Vagina (tissue), 2 donors: ENCODE results near the gene DYTN. TPM values are rescaled to one million over a fixed set of nuclear protein-coding genes. Genes with fewer than 3 reads are reported as not detected.

Source experiments
- DNase-seq, 2 donors: peaks; one replicate each; pipeline ENCODE4 v3.0.0-alpha.2; 2017; ENCODE audit errors: extremely low spot score in 2 of 2
- H3K27ac ChIP-seq: fragments of 200-600 bp; sonication (generic); one replicate; pipeline ENCODE4 v1.5.1; 2019
- H3K27me3 ChIP-seq: fragments of 200-600 bp; sonication (generic); one replicate; pipeline ENCODE4 v1.5.1; 2019
- H3K36me3 ChIP-seq, 2 donors: fragments of 200-600 bp; sonication (generic); one replicate each; pipeline ENCODE4 v1.5.1; 2017 to 2019
- H3K4me1 ChIP-seq: fragments of 200-600 bp; sonication (generic); one replicate; pipeline ENCODE4 v1.5.1; 2019
- H3K4me3 ChIP-seq, 2 donors: fragments of 200-600 bp; sonication (generic); 1 replicate in 1 of 2; 2 replicates in 1 of 2; pipeline ENCODE4 v1.5.1; 2016 to 2019
- H3K9me3 ChIP-seq: fragments of 200-600 bp; sonication (generic); one replicate; pipeline ENCODE4 v1.5.1; 2019
- POLR2A ChIP-seq, 2 donors: fragments of 450-650 bp; IDR thresholded peaks; one replicate each; pipeline ENCODE4 v1.6.1; 2017; ENCODE audit warnings: antibody characterized with exemption in 2 of 2, mild to moderate bottlenecking in 2 of 2, moderate library complexity in 2 of 2
- POLR2AphosphoS5 ChIP-seq, 2 donors: sonication (generic); formaldehyde crosslinking; IDR thresholded peaks; one replicate each; pipeline ENCODE4 v1.9.0; 2017; ENCODE audit warnings: antibody characterized with exemption in 2 of 2, mild to moderate bottlenecking in 2 of 2, low read depth in 1 of 2; ENCODE audit not compliant: insufficient read depth in 1 of 2
- intact Hi-C: fragments of 100-400 bp; cut with DNase I; formaldehyde crosslinking; loops from one replicate; pipeline ENCODE4 v1.15.1; 2023
- total RNA-seq: library from RNA; depleted of rRNA; stranded (reverse); fragments of >200 nt; gene quantifications from one replicate; pipeline ENCODE4 v1.2.3, GENCODE V29; 2016
- TF ChIP-seq, protein P1 (sequence below), 3 experiments: fragments of 450-650 bp in 2 of 3; fragments of 200-600 bp in 1 of 3; sonication (generic) in 1 of 3; IDR thresholded peaks; one replicate each; pipeline ENCODE4 v1.5.1; 2017 to 2019; ENCODE audit warnings: antibody characterized with exemption in 3 of 3, mild to moderate bottlenecking in 2 of 3, moderate library complexity in 2 of 3

DYTN gene
- total RNA-seq, 1 donor from 2014 or later = not detected

GRCh38 chr2:206615417-206616089, 102.6 kb downstream of the DYTN start:
- Histone ChIP-seq H3K9me3 (no peaks in the 10 kb centered on the region), H3K27ac (no peak overlapping the region), H3K27me3 (no peaks in the 10 kb centered on the region), H3K36me3 (no peaks in the 10 kb centered on the region), H3K4me1 (no peaks in the 10 kb centered on the region), H3K4me3 (no peak overlapping the region)
- TF ChIP-seq, protein P1, sequence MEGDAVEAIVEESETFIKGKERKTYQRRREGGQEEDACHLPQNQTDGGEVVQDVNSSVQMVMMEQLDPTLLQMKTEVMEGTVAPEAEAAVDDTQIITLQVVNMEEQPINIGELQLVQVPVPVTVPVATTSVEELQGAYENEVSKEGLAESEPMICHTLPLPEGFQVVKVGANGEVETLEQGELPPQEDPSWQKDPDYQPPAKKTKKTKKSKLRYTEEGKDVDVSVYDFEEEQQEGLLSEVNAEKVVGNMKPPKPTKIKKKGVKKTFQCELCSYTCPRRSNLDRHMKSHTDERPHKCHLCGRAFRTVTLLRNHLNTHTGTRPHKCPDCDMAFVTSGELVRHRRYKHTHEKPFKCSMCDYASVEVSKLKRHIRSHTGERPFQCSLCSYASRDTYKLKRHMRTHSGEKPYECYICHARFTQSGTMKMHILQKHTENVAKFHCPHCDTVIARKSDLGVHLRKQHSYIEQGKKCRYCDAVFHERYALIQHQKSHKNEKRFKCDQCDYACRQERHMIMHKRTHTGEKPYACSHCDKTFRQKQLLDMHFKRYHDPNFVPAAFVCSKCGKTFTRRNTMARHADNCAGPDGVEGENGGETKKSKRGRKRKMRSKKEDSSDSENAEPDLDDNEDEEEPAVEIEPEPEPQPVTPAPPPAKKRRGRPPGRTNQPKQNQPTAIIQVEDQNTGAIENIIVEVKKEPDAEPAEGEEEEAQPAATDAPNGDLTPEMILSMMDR (IDR thresholded peaks at IDR 0.05) = no peak
- TF ChIP-seq POLR2AphosphoS5 (IDR thresholded peaks at IDR 0.05; ENCODE audit: insufficient read depth in 1 of 2, low read depth in 1 of 2) (no peak), POLR2A (IDR thresholded peaks at IDR 0.05) (no peak)
- no peak for DNase-seq
- intact Hi-C loops = no loop called here

DNA sequence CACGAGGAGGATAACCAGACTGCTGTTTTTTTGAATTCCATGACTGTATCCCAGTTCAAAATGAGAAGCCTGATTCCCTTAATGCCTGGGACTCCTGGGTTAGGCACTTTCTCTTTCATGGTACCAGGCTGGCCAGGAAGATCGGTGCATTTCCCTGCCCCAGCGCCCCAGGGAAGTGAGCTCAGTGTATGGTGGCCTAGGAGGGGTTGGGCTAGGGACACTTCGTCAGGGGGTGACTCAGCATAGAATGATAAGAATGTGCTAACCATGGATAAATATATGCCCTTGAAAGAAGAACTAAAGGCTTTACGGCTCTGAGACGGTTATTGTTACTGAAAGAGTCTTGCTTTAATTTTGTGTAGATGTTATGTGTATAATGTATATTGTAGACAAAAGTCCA, 103.4 kb downstream of the DYTN start:
- DNase-seq = no peak
- Histone ChIP-seq H3K9me3 (no peaks in the 10 kb centered on the region), H3K27me3 (no peaks in the 10 kb centered on the region), H3K36me3 (no peaks in the 10 kb centered on the region), H3K4me1 (no peaks in the 10 kb centered on the region), H3K4me3 (no peak overlapping the region), H3K27ac (no peak overlapping the region)
- intact Hi-C loops = no loop called here
- TF ChIP-seq, protein P1 (IDR thresholded peaks at IDR 0.05) = no peak
- TF ChIP-seq POLR2AphosphoS5 (IDR thresholded peaks at IDR 0.05; ENCODE audit: insufficient read depth in 1 of 2, low read depth in 1 of 2) (no peak), POLR2A (IDR thresholded peaks at IDR 0.05) (no peak)

GRCh38 chr2:206611736-206612135, 106.5 kb downstream of the DYTN start:
- Histone ChIP-seq H3K9me3 (no peaks in the 10 kb centered on the region), H3K4me1 (no peaks in the 10 kb centered on the region), H3K27ac (no peak overlapping the region), H3K27me3 (no peaks in the 10 kb centered on the region), H3K4me3 (no peak overlapping the region), H3K36me3 (no peaks in the 10 kb centered on the region)
- no peak for DNase-seq
- intact Hi-C loops = no loop called here
- TF ChIP-seq, protein P1 (IDR thresholded peaks at IDR 0.05) = no peak
- TF ChIP-seq POLR2AphosphoS5 (IDR thresholded peaks at IDR 0.05; ENCODE audit: insufficient read depth in 1 of 2, low read depth in 1 of 2) = no peak
- TF ChIP-seq POLR2A (IDR thresholded peaks at IDR 0.05) = no peak

- TF ChIP-seq POLR2A (IDR thresholded peaks at IDR 0.05) (no peak), POLR2AphosphoS5 (IDR thresholded peaks at IDR 0.05; ENCODE audit: insufficient read depth in 1 of 2, low read depth in 1 of 2) (no peak)
- TF ChIP-seq, protein P1 (IDR thresholded peaks at IDR 0.05) = no peak
- no peaks in the 10 kb centered on the region for H3K4me1 ChIP-seq
- no peak for DNase-seq
- no peak overlapping the region for H3K27ac ChIP-seq
- H3K9me3 ChIP-seq = no peaks in the 10 kb centered on the region
- H3K4me3 ChIP-seq = no peak overlapping the region
- intact Hi-C loops = no loop called here
- no peaks in the 10 kb centered on the region for H3K27me3 ChIP-seq
- no peaks in the 10 kb centered on the region for H3K36me3 ChIP-seq
Measured at GRCh38 chr2:206611191-206611590, 107.0 kb downstream of the DYTN start.

- no peak for DNase-seq
- Histone ChIP-seq H3K4me3 (no peak overlapping the region), H3K4me1 (no peaks in the 10 kb centered on the region), H3K27me3 (no peaks in the 10 kb centered on the region), H3K36me3 (no peaks in the 10 kb centered on the region), H3K27ac (no peak overlapping the region), H3K9me3 (no peaks in the 10 kb centered on the region)
- no peak for TF ChIP-seq POLR2AphosphoS5 (IDR thresholded peaks at IDR 0.05; ENCODE audit: insufficient read depth in 1 of 2, low read depth in 1 of 2)
- no peak for TF ChIP-seq POLR2A (IDR thresholded peaks at IDR 0.05)
- TF ChIP-seq, protein P1 (IDR thresholded peaks at IDR 0.05) = no peak
- intact Hi-C loops = no loop called here
Measured at GRCh38 chr2:206610451-206610850, 107.7 kb downstream of the DYTN start.
